GM23338 (cell line): Measurements from ENCODE around the gene NWD2. TPM values are rescaled to one million over a fixed set of nuclear protein-coding genes. Genes with fewer than 3 reads are reported as not detected.
A peak's percentile ranks its signal among the peaks of the same experiment; 100 is the strongest.

Source experiments
- ATAC-seq: fragments of 200-7000 bp; cut with Tn5 transposase; 3 replicates; pipeline ENCODE4 v1.9.1; 2020
- DNase-seq: peaks from one replicate; pipeline ENCODE4 v3.0.0-alpha.2; 2015; ENCODE audit warnings: low spot score
- H2AFZ ChIP-seq: fragments of 200-600 bp; sonication (generic); 2 replicates; pipeline ENCODE4 v1.8.0; 2016; ENCODE audit warnings: antibody characterized with exemption, mild to moderate bottlenecking, moderate library complexity
- H3F3A ChIP-seq: fragments of 200-600 bp; sonication (generic); replicated peaks from 2 replicates; pipeline ENCODE4 v1.8.0; 2017; ENCODE audit warnings: antibody characterized with exemption, mixed run types, low read depth
- H3K27ac ChIP-seq: fragments of 200-600 bp; sonication (generic); 2 replicates; pipeline ENCODE4 v1.6.1; 2016; ENCODE audit warnings: low read depth
- H3K27me3 ChIP-seq: fragments of 200-600 bp; sonication (generic); 2 replicates; pipeline ENCODE4 v1.8.0; 2016; ENCODE audit warnings: mild to moderate bottlenecking, mixed run types, moderate library complexity; ENCODE audit not compliant: insufficient read depth
- H3K36me3 ChIP-seq: fragments of 200-600 bp; sonication (generic); 2 replicates; pipeline ENCODE4 v1.8.0; 2016; ENCODE audit warnings: mild to moderate bottlenecking; ENCODE audit not compliant: insufficient read depth
- H3K4me1 ChIP-seq: fragments of 200-600 bp; sonication (generic); 2 replicates; pipeline ENCODE4 v1.8.0; 2016; ENCODE audit warnings: mild to moderate bottlenecking, moderate library complexity; ENCODE audit not compliant: insufficient read depth
- H3K4me2 ChIP-seq: fragments of 200-600 bp; sonication (generic); 2 replicates; pipeline ENCODE4 v1.7.1; 2017; ENCODE audit warnings: mixed run types
- H3K4me3 ChIP-seq: fragments of 200-600 bp; sonication (generic); 2 replicates; pipeline ENCODE4 v1.6.1; 2016; ENCODE audit warnings: mixed run types
- H3K79me2 ChIP-seq: fragments of 200-600 bp; sonication (generic); replicated peaks from 2 replicates; pipeline ENCODE4 v1.8.0; 2017; ENCODE audit warnings: mild to moderate bottlenecking; ENCODE audit not compliant: insufficient read depth
- H3K9me2 ChIP-seq: fragments of 200-600 bp; sonication (generic); 2 replicates; pipeline ENCODE4 v1.8.0; 2017; ENCODE audit not compliant: insufficient read depth
- H4K20me1 ChIP-seq: fragments of 200-600 bp; sonication (generic); replicated peaks from 2 replicates; pipeline ENCODE4 v1.8.0; 2017; ENCODE audit warnings: mild to moderate bottlenecking; ENCODE audit not compliant: insufficient read depth
- H3K27ac Mint-ChIP-seq: 2 replicates; pipeline ENCODE4 v1.8.0; 2020; ENCODE audit warnings: inconsistent platforms, mild to moderate bottlenecking, moderate library complexity, mixed read lengths
- H3K27me3 Mint-ChIP-seq: 3 replicates; pipeline ENCODE4 v1.8.0; 2022; ENCODE audit warnings: low read depth, mild to moderate bottlenecking, moderate library complexity, mixed read lengths, inconsistent platforms; ENCODE audit not compliant: insufficient read depth, poor library complexity
- H3K36me3 Mint-ChIP-seq: 3 replicates; pipeline ENCODE4 v1.8.0; 2021; ENCODE audit warnings: low read depth, mild to moderate bottlenecking, inconsistent platforms, moderate library complexity, mixed read lengths
- H3K4me1 Mint-ChIP-seq: 3 replicates; pipeline ENCODE4 v1.8.0; 2020; ENCODE audit warnings: mild to moderate bottlenecking, inconsistent platforms, mixed read lengths
- H3K4me3 Mint-ChIP-seq: 3 replicates; pipeline ENCODE4 v1.8.0; 2021; ENCODE audit warnings: moderate library complexity, mild to moderate bottlenecking, inconsistent platforms, mixed read lengths
- H3K9me3 Mint-ChIP-seq: 3 replicates; pipeline ENCODE4 v1.8.0; 2020; ENCODE audit warnings: moderate library complexity, mild to moderate bottlenecking, inconsistent platforms, mixed read lengths
- CREB1 ChIP-seq: fragments of 250-450 bp; sonication (Bioruptor Pico); IDR thresholded peaks from 2 replicates; pipeline ENCODE4 v1.5.0; 2020; ENCODE audit warnings: low read depth, mild to moderate bottlenecking, moderate library complexity
- JUNB ChIP-seq: IDR thresholded peaks from one replicate; pipeline ENCODE4 v1.6.1; 2016; ENCODE audit warnings: antibody characterized with exemption; ENCODE audit not compliant: unreplicated experiment
- NANOG ChIP-seq: IDR thresholded peaks from 2 replicates; pipeline ENCODE4 v1.6.1; 2016; ENCODE audit warnings: antibody characterized with exemption, borderline replicate concordance
- ZNF331 ChIP-seq: fragments of 250-450 bp; sonication (Bioruptor Pico); IDR thresholded peaks from 2 replicates; pipeline ENCODE4 v1.5.0; 2020; ENCODE audit warnings: low read depth, mild to moderate bottlenecking, moderate library complexity
- ZNF462 ChIP-seq: fragments of 250-450 bp; sonication (Bioruptor Pico); IDR thresholded peaks from 2 replicates; pipeline ENCODE4 v1.5.0; 2020; ENCODE audit warnings: mild to moderate bottlenecking, moderate library complexity
- polyA plus RNA-seq: library from polyadenylated mRNA; unstranded; fragments of >200 nt; fragmentation: Nextera tagmentation; extraction: Ambion mirVana; gene quantifications from 2 replicates; pipeline ENCODE4 v1.2.1, GENCODE V29; 2016
- total RNA-seq: library from RNA; depleted of rRNA; stranded (reverse); fragments of >200 nt; shearing (Covaris generic); gene quantifications from 2 replicates; pipeline ENCODE4 v1.2.3, GENCODE V29; 2014
- TF ChIP-seq, protein P1 (sequence below), 2 experiments: fragments of 200-600 bp in 1 of 2; sonication (generic) in 1 of 2; conservative IDR thresholded peaks; 2 replicates each; pipeline versions ENCODE4 v1.5.1 to v1.6.1; 2016 to 2017; ENCODE audit warnings: antibody characterized with exemption in 2 of 2, low read depth in 2 of 2, mild to moderate bottlenecking in 2 of 2, moderate library complexity in 1 of 2
- TF ChIP-seq, protein P2 (sequence below): IDR thresholded peaks from 2 replicates; pipeline ENCODE4 v1.6.1; 2016; ENCODE audit warnings: antibody characterized with exemption
- TF ChIP-seq, protein P3 (sequence below): IDR thresholded peaks from one replicate; pipeline ENCODE4 v1.6.1; 2018; ENCODE audit warnings: antibody characterized with exemption; ENCODE audit not compliant: unreplicated experiment

Gene NWD2
- total and polyA plus RNA-seq, 2 experiments from 2014 or later, result 0.07 TPM; not detected in 1

- no peaks in the 10 kb centered on the region for H3K27me3 ChIP-seq
- H3K4me1 Mint-ChIP-seq, result peaks cover 6% of the 10 kb centered on the region; the same call in 2 of the 3 replicates
- H3K27me3 Mint-ChIP-seq, result peaks cover 2% of the 10 kb centered on the region
- H3K4me3 Mint-ChIP-seq, result no peak overlapping the region
- ATAC-seq (peak; percentile 88), DNase-seq (peak; percentile 84)
- H3K4me1 ChIP-seq, result peaks cover 8% of the 10 kb centered on the region; the same call in 1 of the 2 replicates
- H4K20me1 ChIP-seq, result no peaks in the 10 kb centered on the region
- TF ChIP-seq, protein P1, sequence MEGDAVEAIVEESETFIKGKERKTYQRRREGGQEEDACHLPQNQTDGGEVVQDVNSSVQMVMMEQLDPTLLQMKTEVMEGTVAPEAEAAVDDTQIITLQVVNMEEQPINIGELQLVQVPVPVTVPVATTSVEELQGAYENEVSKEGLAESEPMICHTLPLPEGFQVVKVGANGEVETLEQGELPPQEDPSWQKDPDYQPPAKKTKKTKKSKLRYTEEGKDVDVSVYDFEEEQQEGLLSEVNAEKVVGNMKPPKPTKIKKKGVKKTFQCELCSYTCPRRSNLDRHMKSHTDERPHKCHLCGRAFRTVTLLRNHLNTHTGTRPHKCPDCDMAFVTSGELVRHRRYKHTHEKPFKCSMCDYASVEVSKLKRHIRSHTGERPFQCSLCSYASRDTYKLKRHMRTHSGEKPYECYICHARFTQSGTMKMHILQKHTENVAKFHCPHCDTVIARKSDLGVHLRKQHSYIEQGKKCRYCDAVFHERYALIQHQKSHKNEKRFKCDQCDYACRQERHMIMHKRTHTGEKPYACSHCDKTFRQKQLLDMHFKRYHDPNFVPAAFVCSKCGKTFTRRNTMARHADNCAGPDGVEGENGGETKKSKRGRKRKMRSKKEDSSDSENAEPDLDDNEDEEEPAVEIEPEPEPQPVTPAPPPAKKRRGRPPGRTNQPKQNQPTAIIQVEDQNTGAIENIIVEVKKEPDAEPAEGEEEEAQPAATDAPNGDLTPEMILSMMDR (conservative IDR thresholded peaks at IDR 0.05; ENCODE audit: low read depth in 2 of 2), result peak; percentile 72 to 74
- TF ChIP-seq, protein P2, sequence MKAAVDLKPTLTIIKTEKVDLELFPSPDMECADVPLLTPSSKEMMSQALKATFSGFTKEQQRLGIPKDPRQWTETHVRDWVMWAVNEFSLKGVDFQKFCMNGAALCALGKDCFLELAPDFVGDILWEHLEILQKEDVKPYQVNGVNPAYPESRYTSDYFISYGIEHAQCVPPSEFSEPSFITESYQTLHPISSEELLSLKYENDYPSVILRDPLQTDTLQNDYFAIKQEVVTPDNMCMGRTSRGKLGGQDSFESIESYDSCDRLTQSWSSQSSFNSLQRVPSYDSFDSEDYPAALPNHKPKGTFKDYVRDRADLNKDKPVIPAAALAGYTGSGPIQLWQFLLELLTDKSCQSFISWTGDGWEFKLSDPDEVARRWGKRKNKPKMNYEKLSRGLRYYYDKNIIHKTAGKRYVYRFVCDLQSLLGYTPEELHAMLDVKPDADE, result no peak
- H3K9me2 ChIP-seq, result no peaks in the 10 kb centered on the region
- H3K36me3 ChIP-seq, result no peaks in the 10 kb centered on the region
- H3K27ac Mint-ChIP-seq, result no peak overlapping the region; the same call in 1 of the 2 replicates
- H3K4me2 ChIP-seq, result no peak overlapping the region
- H3K9me3 Mint-ChIP-seq, result no peaks in the 10 kb centered on the region
- no peaks in the 10 kb centered on the region for H3F3A ChIP-seq
- no peaks in the 10 kb centered on the region for H3K79me2 ChIP-seq
- H3K36me3 Mint-ChIP-seq, result no peaks in the 10 kb centered on the region
- no peak overlapping the region for H2AFZ ChIP-seq
- H3K27ac ChIP-seq, result no peak overlapping the region
- H3K4me3 ChIP-seq, result no peak overlapping the region
Observed at GRCh38 chr4:37383579-37384229, 139.2 kb downstream of the NWD2 start.

DNA sequence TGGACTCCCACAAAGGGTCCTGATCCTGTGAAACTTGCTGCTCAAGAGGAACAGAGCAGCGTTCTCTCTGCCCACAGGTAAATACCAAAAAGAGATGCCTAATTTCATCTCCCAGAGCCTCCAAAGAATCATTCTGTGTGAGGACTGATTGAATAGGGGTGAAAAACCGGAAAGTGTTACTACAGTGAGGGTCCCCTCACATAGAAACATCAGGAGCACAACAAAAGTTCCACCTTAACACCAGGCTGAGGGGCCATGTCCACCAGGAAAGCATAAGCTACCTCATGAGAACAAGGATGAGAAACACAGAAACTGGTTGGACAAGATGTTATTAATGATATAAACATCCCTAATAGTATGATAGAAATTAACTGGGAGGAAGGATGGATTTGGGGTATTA is 140.9 kb downstream of the NWD2 start:
- H3K27me3 Mint-ChIP-seq, result peaks cover 4% of the 10 kb centered on the region
- no peak overlapping the region for H3K4me3 Mint-ChIP-seq
- Histone ChIP-seq H2AFZ (peak overlapping the region; percentile 59; the same call in 1 of the 2 replicates), H3K27ac (no peak overlapping the region), H3K79me2 (no peaks in the 10 kb centered on the region), H3K4me1 (peaks cover 18% of the 10 kb centered on the region), H4K20me1 (no peaks in the 10 kb centered on the region), H3K4me3 (no peak overlapping the region), H3K36me3 (no peaks in the 10 kb centered on the region), H3F3A (no peaks in the 10 kb centered on the region), H3K27me3 (no peaks in the 10 kb centered on the region), H3K9me2 (no peaks in the 10 kb centered on the region), H3K4me2 (no peak overlapping the region)
- H3K9me3 Mint-ChIP-seq, result no peaks in the 10 kb centered on the region
- no peak for DNase-seq
- H3K36me3 Mint-ChIP-seq, result no peaks in the 10 kb centered on the region
- ATAC-seq, result no peak
- H3K4me1 Mint-ChIP-seq, result peaks cover 14% of the 10 kb centered on the region; the same call in 2 of the 3 replicates
- no peak overlapping the region for H3K27ac Mint-ChIP-seq
- TF ChIP-seq ZNF331 (CRISPR knock-in tag), result no peak
- TF ChIP-seq, protein P3, sequence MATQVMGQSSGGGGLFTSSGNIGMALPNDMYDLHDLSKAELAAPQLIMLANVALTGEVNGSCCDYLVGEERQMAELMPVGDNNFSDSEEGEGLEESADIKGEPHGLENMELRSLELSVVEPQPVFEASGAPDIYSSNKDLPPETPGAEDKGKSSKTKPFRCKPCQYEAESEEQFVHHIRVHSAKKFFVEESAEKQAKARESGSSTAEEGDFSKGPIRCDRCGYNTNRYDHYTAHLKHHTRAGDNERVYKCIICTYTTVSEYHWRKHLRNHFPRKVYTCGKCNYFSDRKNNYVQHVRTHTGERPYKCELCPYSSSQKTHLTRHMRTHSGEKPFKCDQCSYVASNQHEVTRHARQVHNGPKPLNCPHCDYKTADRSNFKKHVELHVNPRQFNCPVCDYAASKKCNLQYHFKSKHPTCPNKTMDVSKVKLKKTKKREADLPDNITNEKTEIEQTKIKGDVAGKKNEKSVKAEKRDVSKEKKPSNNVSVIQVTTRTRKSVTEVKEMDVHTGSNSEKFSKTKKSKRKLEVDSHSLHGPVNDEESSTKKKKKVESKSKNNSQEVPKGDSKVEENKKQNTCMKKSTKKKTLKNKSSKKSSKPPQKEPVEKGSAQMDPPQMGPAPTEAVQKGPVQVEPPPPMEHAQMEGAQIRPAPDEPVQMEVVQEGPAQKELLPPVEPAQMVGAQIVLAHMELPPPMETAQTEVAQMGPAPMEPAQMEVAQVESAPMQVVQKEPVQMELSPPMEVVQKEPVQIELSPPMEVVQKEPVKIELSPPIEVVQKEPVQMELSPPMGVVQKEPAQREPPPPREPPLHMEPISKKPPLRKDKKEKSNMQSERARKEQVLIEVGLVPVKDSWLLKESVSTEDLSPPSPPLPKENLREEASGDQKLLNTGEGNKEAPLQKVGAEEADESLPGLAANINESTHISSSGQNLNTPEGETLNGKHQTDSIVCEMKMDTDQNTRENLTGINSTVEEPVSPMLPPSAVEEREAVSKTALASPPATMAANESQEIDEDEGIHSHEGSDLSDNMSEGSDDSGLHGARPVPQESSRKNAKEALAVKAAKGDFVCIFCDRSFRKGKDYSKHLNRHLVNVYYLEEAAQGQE, result no peak
- no peak for TF ChIP-seq NANOG
- no peak for TF ChIP-seq CREB1 (CRISPR knock-in tag)
- no peak for TF ChIP-seq ZNF462 (CRISPR knock-in tag)
- no peak for TF ChIP-seq JUNB
